Neural crest cell (in vitro differentiated cells): ENCODE measurements around the gene TMC5. TPM values are rescaled to one million over a fixed set of nuclear protein-coding genes. Genes with fewer than 3 reads are reported as not detected.
"Not testable (repeated sequence)": the region's sequence is repeated elsewhere in the genome, so short reads cannot be mapped to it uniquely, and the experiment has no call there.

Experiments used
- DNase-seq: peaks from one replicate; pipeline ENCODE4 v3.0.0; 2021; ENCODE audit warnings: low read depth, mixed read lengths, low spot score
- H3K27ac Mint-ChIP-seq: one replicate; pipeline ENCODE4 v1.8.0; 2021; ENCODE audit warnings: mild to moderate bottlenecking, mixed read lengths; ENCODE audit not compliant: unreplicated experiment
- H3K27me3 Mint-ChIP-seq: 2 replicates; pipeline ENCODE4 v1.8.0; 2021; ENCODE audit warnings: low read depth, mild to moderate bottlenecking, mixed read lengths
- H3K36me3 Mint-ChIP-seq: 2 replicates; pipeline ENCODE4 v1.8.0; 2021; ENCODE audit warnings: low read depth, mild to moderate bottlenecking, mixed read lengths
- H3K4me1 Mint-ChIP-seq: 2 replicates; pipeline ENCODE4 v1.8.0; 2021; ENCODE audit warnings: mixed read lengths
- H3K4me3 Mint-ChIP-seq: one replicate; pipeline ENCODE4 v1.8.0; 2021; ENCODE audit warnings: mild to moderate bottlenecking, mixed read lengths
- H3K9me3 Mint-ChIP-seq: 2 replicates; pipeline ENCODE4 v1.8.0; 2021; ENCODE audit warnings: mixed read lengths
- CTCF ChIP-seq: fragments of 200-600 bp; sonication (generic); conservative IDR thresholded peaks from 2 replicates; pipeline ENCODE4 v1.5.0; 2021; ENCODE audit warnings: antibody characterized with exemption, mild to moderate bottlenecking
- total RNA-seq: library from RNA; stranded (reverse); gene quantifications from 2 replicates; pipeline ENCODE4 v1.2.1, GENCODE V29; 2021

TMC5 gene
- total RNA-seq, 1 donor from 2014 or later, result not detected

DNA sequence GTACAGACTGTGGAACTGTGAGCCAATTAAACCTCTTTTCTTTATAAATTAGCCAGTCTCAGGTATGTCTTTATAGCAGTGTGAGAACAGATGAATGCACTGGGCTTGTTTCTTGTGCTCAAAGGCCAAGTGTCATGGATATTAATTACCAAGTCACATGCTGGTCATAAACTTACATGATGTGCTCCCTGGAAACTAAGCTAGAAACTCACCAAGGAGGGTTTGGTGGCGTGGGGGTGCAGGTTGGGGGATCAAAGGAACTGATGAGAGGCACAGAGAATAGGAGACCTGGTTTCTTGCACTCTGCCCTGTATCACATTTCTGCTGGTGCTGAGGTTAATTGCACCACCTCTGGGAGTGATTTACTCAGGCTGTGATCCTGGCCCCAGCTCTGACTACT, 31.2 kb upstream of the TMC5 start:
- Mint-ChIP-seq H3K27ac (no peak overlapping the region), H3K4me3 (no peak overlapping the region), H3K36me3 (peaks cover 2% of the 10 kb centered on the region), H3K4me1 (peaks cover 3% of the 10 kb centered on the region), H3K27me3 (peaks cover 37% of the 10 kb centered on the region), H3K9me3 (no peaks in the 10 kb centered on the region)
- no peak for DNase-seq
- no peak for TF ChIP-seq CTCF

- no peak overlapping the region for H3K27ac Mint-ChIP-seq
- TF ChIP-seq CTCF, result peak; percentile 60
- H3K9me3 Mint-ChIP-seq, result no peaks in the 10 kb centered on the region
- H3K36me3 Mint-ChIP-seq, result peaks cover 2% of the 10 kb centered on the region
- peaks cover 13% of the 10 kb centered on the region for H3K4me1 Mint-ChIP-seq
- peak; percentile 41 for DNase-seq
- H3K4me3 Mint-ChIP-seq, result no peak overlapping the region
- H3K27me3 Mint-ChIP-seq, result peaks cover 20% of the 10 kb centered on the region
These were observed 28.4 kb upstream of the TMC5 start for GRCh38 chr16:19389246-19389645.

DNA sequence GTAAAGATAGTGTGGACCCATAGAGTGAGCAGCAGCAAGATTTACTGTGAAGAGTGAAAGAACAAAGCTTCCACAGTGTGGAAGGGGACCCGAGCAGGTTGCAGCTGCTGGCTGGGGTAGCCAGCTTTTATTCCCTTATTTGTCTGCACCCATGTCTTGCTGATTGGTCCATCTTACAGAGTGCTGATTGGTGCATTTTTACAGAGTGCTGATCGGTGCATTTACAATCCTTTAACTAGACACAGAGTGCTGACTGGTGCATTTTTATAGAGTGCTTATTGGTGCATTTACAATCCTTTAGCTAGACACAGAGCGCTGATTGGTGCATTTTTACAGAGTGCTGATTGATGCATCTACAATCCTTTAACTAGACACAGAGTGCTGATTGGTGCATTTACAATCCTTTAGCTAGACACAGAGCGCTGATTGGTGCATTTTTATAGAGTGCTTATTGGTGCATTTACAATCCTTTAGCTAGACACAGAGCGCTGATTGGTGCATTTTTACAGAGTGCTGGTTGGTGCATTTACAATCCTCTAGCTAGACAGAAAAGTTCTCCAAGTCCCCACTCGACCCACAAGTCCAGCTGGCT, 26.4 kb upstream of the TMC5 start:
- H3K36me3 Mint-ChIP-seq, H3K27ac Mint-ChIP-seq, DNase-seq, H3K9me3 Mint-ChIP-seq, H3K4me3 Mint-ChIP-seq: not testable (repeated sequence)
- H3K27me3 Mint-ChIP-seq, result peaks cover 16% of the 10 kb centered on the region
- H3K4me1 Mint-ChIP-seq, result peaks cover 17% of the 10 kb centered on the region

DNA sequence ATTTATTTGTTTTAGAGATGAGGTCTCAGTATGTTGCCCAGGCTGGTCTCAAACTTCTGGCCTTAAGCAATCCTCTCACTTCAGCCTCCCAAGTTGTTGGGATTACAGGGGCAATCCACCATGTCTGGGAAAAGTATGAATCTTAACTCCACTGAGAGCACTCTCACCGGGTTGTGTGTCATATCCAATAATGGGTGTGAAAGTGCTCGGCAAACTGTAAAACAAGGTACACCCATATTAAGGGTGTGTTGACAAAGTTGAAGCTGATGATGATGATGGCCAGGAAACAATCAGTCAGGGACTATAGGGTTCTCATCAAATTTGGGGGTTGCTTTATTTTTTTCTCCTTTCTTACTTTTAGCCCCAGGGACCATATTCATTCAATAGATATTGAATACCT, 25.3 kb upstream of the TMC5 start:
- H3K27me3 Mint-ChIP-seq, result peaks cover 16% of the 10 kb centered on the region
- H3K27ac Mint-ChIP-seq, result no peak overlapping the region
- peaks cover 2% of the 10 kb centered on the region for H3K36me3 Mint-ChIP-seq
- no peak for DNase-seq
- H3K4me1 Mint-ChIP-seq, result peaks cover 17% of the 10 kb centered on the region
- H3K4me3 Mint-ChIP-seq, result no peak overlapping the region
- no peaks in the 10 kb centered on the region for H3K9me3 Mint-ChIP-seq
- no peak for TF ChIP-seq CTCF

GRCh38 chr16:19393226-19394111, 24.2 kb upstream of the TMC5 start:
- H3K36me3 Mint-ChIP-seq, result peaks cover 2% of the 10 kb centered on the region
- DNase-seq, result no peak
- no peaks in the 10 kb centered on the region for H3K9me3 Mint-ChIP-seq
- TF ChIP-seq CTCF, result no peak
- H3K27me3 Mint-ChIP-seq, result peaks cover 9% of the 10 kb centered on the region
- H3K4me3 Mint-ChIP-seq, result peak overlapping the region; percentile 10
- H3K27ac Mint-ChIP-seq, result peak overlapping the region; percentile 85
- peaks cover 17% of the 10 kb centered on the region for H3K4me1 Mint-ChIP-seq

DNA sequence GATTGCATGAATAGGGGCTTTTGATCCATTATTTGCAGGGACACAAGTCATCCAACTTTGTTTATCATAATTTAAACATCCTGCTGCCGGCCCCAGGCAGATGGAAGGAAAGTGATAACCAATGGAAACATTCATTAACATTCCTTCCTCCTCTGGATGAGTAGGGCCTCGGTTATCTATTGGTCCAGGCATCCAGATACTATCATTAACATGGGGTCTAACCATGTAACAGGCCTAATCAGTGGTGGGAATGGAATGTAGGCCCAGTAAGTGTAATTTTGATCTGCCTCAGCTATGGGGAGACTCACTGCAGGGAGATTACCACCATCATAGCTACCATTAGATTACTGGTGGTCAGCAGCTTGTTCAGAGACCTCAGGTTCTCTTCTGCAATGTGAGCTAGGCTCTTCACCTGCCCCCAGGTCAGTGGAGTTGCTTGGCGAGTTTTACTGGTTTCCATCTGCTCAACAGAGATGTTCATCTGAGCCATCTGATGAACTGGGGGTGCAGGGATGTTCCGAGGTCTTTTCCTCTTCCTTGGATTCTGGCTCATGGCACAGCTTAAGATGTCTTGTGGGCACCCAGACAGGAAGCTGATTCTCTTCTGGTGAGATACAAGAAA, 21.9 kb upstream of the TMC5 start:
- not testable (repeated sequence) for H3K4me3 Mint-ChIP-seq, H3K36me3 Mint-ChIP-seq, H3K27ac Mint-ChIP-seq, H3K27me3 Mint-ChIP-seq, DNase-seq, H3K9me3 Mint-ChIP-seq
- H3K4me1 Mint-ChIP-seq, result peaks cover 13% of the 10 kb centered on the region
